ENCODE results near the gene FPR3. TPM values are rescaled to one million over a fixed set of nuclear protein-coding genes. Genes with fewer than 3 reads are reported as not detected.

Gene FPR3
- polyA plus RNA-seq, 2 of the 4 experiments (the other 2 are of a cell fraction) = not detected

- TF ChIP-seq, protein P1, sequence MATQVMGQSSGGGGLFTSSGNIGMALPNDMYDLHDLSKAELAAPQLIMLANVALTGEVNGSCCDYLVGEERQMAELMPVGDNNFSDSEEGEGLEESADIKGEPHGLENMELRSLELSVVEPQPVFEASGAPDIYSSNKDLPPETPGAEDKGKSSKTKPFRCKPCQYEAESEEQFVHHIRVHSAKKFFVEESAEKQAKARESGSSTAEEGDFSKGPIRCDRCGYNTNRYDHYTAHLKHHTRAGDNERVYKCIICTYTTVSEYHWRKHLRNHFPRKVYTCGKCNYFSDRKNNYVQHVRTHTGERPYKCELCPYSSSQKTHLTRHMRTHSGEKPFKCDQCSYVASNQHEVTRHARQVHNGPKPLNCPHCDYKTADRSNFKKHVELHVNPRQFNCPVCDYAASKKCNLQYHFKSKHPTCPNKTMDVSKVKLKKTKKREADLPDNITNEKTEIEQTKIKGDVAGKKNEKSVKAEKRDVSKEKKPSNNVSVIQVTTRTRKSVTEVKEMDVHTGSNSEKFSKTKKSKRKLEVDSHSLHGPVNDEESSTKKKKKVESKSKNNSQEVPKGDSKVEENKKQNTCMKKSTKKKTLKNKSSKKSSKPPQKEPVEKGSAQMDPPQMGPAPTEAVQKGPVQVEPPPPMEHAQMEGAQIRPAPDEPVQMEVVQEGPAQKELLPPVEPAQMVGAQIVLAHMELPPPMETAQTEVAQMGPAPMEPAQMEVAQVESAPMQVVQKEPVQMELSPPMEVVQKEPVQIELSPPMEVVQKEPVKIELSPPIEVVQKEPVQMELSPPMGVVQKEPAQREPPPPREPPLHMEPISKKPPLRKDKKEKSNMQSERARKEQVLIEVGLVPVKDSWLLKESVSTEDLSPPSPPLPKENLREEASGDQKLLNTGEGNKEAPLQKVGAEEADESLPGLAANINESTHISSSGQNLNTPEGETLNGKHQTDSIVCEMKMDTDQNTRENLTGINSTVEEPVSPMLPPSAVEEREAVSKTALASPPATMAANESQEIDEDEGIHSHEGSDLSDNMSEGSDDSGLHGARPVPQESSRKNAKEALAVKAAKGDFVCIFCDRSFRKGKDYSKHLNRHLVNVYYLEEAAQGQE (IDR thresholded peaks at IDR 0.05) = no peak
- TF ChIP-seq PHF8 (IDR thresholded peaks at IDR 0.05; ENCODE audit: borderline replicate concordance, low read depth) (no peak), HOXB5 (CRISPR knock-in tag; IDR thresholded peaks at IDR 0.05) (no peak), JUN (IDR thresholded peaks at IDR 0.05) (no peak), RNF2 (IDR thresholded peaks at IDR 0.05; ENCODE audit: borderline replicate concordance, low read depth) (no peak)
- TF ChIP-seq, protein P2, sequence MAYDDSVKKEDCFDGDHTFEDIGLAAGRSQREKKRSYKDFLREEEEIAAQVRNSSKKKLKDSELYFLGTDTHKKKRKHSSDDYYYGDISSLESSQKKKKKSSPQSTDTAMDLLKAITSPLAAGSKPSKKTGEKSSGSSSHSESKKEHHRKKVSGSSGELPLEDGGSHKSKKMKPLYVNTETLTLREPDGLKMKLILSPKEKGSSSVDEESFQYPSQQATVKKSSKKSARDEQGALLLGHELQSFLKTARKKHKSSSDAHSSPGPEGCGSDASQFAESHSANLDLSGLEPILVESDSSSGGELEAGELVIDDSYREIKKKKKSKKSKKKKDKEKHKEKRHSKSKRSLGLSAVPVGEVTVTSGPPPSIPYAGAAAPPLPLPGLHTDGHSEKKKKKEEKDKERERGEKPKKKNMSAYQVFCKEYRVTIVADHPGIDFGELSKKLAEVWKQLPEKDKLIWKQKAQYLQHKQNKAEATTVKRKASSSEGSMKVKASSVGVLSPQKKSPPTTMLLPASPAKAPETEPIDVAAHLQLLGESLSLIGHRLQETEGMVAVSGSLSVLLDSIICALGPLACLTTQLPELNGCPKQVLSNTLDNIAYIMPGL (CRISPR knock-in tag; IDR thresholded peaks at IDR 0.05; ENCODE audit: borderline replicate concordance) = no peak
Measured at GRCh38 chr19:51786646-51787494, 8.1 kb upstream of the FPR3 start (continued).

- POLR2A ChIA-PET = no interaction called here
- peaks cover 37% of the 10 kb centered on the region; the same call in 2 of the 3 replicates for H3K9me3 ChIP-seq
- 4% methylated on average over 2 of the region's 2 CpGs for WGBS (ENCODE audit: missing lambda C conversion rate)
- no peak overlapping the region for H3K4me3 ChIP-seq
- FAIRE-seq = no peak
- DNase-seq (ENCODE audit: low read depth in 1 of 2, low spot score in 1 of 2) = no peak
- ATAC-seq = no peak
- no peak overlapping the region for H3K27ac ChIP-seq
- H3K4me1 ChIP-seq = no peaks in the 10 kb centered on the region
- TF ChIP-seq, protein P3, sequence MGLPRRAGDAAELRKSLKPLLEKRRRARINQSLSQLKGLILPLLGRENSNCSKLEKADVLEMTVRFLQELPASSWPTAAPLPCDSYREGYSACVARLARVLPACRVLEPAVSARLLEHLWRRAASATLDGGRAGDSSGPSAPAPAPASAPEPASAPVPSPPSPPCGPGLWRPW (IDR thresholded peaks at IDR 0.05) = no peak
- TF ChIP-seq TP53 (CRISPR knock-in tag; IDR thresholded peaks at IDR 0.05) (no peak), HOXB13 (CRISPR knock-in tag; IDR thresholded peaks at IDR 0.05; ENCODE audit: low read depth) (no peak), FOXS1 (CRISPR knock-in tag; IDR thresholded peaks at IDR 0.05) (no peak), ZFP36 (IDR thresholded peaks at IDR 0.05; ENCODE audit: borderline replicate concordance, partially characterized antibody) (no peak), FOSB (CRISPR knock-in tag; IDR thresholded peaks at IDR 0.05) (no peak), POLR2A (IDR thresholded peaks at IDR 0.05; ENCODE audit: low read length) (no peak), ZC3H11A (IDR thresholded peaks at IDR 0.05) (no peak), NPAS2 (CRISPR knock-in tag; IDR thresholded peaks at IDR 0.05; ENCODE audit: borderline replicate concordance) (no peak)
- TF ChIP-seq, protein P4, sequence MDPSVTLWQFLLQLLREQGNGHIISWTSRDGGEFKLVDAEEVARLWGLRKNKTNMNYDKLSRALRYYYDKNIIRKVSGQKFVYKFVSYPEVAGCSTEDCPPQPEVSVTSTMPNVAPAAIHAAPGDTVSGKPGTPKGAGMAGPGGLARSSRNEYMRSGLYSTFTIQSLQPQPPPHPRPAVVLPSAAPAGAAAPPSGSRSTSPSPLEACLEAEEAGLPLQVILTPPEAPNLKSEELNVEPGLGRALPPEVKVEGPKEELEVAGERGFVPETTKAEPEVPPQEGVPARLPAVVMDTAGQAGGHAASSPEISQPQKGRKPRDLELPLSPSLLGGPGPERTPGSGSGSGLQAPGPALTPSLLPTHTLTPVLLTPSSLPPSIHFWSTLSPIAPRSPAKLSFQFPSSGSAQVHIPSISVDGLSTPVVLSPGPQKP (IDR thresholded peaks at IDR 0.05; ENCODE audit: low read depth, low read length) = no peak
- CTCF ChIA-PET = no interaction called here
- H3K4me2 ChIP-seq = no peak overlapping the region
Measured at GRCh38 chr19:51788029-51788428, 6.9 kb upstream of the FPR3 start.

Data from A549 (cell line).